HG03066 (cell line): Measurements from ENCODE around the gene AGPAT2.
A peak's percentile ranks its signal among the peaks of the same experiment; 100 is the strongest.

Experiments
- ATAC-seq: cut with Tn5 transposase; IDR thresholded peaks from one replicate; pipeline ENCODE4 v1.9.1; 2021; ENCODE audit warnings: low read depth; ENCODE audit not compliant: unreplicated experiment

The AGPAT2 gene

DNA sequence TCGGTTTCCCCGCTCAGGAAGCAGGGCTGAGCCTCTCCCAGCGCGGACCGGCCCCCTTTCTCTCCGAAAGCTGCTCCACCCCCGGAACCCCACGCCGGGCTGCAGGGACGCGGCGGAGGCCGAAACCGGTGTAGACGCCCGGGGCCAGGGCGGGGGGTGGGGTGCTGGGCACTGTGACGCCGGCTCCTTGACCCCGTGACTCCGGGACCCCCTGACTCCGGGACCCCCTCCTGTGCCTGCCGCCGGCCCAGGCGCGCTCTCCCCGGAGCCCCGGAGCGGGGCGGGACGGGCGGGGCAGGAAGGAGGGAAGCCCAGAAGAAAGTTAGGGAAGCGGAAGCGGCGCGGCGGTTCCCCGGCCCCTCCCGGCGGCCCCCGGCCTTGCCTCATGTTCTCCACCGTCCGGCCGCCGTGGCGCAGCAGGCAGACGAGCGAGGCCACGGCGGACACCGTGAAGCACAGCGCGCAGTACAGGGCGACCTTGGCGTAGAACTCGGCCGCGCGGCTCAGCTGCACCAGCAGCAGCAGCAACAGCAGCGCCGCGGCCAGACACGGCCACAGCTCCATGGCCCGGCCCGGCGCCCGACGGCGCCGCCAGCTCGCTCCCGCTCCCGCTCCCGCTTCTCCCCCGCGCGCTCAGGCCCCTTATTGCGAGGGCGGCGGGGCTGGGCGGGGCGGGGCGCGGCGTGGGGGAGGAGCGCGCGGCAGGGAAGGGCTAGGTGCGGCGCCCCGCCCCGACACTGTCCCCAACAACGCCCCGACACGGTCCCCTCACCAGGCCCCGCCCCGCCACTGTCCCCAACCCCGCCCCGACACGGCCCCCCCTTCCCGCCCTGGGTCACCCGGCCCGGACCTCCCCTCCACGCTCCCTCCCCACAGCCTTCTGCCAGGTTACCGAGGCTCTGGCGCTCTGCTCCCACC is at the start of gene AGPAT2:
Gene AGPAT2, minus strand, starts transcription at position 664 of the 918 bp plus-strand sequence. Its CDS starts 100 bp downstream, at position 564.
- no peak for ATAC-seq

DNA sequence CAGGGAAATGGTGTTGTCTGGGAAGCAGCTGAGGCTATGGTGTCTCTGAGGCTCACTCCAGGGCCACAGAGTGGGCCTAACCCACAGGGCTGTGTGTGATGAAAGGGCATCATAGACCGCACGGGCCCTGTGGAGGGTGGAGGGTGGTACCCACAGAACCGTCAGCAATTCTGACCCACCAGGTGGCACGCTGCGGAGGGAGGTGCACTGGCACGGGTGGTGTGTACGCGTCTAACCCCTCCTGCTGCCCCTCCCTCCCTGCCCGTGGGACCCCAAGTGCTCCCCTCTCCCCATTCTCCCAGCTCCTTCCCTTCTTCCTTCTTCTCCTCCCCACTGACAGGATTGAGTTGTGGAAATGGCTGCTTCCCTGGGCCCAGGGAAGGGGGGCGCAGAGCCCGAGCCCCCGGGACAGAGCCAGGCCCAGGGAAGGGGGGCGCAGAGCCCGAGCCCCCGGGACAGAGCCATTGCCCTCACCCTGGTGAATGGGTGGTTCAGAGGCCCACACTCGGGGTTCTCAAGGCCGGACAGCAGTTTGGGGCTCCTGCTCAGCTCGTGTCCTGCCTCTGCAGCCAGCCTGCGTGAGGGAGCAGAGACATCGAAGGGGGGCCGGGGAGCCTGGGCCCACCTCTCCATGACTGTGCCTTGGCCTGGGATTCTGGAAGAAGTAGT is 48.7 kb upstream of the AGPAT2 start:
- no peak for ATAC-seq

DNA sequence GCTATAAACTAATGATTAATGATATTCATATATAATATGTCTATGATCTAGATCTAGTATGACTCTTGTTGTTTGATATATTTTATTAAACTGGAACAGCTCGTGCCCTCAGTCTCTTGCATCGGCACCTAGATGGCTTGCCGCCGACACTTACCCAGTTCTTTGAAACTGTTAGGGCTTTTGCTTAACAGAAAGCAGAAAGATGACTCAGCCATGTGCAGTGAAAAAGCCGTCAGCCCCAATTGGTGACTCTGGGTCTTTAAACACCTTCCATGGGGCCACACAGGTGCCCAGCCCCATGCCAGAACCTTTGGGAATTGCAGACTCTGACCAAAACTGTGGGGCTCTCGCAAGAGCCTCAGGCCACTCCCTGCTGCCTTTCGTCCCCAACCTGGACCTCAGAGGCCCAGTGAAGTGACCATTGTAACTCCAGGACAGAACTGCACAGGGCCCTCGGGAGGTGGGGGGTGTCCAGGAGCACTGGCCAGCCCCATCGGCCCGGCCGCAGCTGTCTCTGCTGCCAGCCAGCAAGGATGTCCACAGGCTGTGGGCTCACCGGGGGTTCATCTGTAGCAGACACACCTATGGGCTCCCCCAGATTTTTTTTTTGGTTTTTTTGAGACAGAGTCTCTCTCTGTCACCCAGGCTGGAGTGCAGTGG is 47.7 kb upstream of the AGPAT2 start:
- no peak for ATAC-seq

DNA sequence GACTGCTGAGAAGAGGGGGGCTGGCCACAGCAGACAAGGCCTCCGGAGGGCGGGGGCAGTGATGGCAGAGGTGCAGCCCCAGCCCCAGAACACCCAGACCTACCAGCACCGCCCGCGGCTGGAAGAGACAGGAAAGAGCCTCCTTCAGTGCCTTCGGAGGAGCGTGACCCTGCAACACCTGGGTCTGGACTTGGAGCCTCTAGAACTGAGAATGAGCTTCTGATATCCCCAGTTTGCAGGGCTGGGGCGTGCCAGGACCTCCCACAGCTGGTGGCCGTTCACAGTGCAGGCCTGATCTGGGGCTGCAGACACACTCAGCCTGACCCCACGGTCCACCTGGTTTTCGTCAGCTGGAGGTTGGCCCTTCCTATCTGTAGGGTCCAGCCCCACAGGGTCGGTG is 46.4 kb upstream of the AGPAT2 start:
- no peak for ATAC-seq

DNA sequence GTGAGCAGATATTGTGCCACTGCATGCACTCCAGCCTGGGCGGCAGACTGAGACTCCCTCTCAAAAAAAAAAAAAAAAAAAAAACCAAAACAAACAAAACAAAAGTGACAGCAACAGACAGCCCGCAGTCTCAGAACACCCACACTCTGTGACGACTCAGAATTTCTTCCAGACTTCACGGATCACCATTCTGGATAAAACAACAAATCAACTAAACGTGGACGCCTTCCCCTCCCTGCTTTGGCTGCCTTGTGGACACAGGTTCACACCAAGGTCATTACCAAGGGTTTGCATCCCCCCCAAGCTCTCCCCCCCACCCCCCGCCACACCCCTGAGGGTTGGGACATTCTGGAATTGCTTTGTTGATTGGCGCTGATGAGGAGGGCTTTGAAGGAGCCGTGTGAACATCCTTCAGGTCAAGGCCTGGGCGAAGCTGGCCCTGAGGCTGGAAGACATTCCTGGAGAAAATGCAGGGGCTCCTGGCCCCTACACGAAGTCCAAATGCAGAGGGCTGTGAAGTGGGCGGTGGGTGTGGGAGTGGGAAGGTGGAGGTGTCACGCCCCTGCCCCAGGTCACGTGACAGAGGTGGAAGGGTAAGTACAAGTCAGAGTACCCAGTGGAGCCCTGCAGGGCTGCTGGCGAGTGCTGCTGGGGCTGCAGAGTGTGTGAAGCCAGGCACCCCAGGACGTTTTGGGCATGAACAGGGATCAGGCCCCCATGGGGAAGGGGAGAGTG is 45.4 kb upstream of the AGPAT2 start:
- ATAC-seq = no peak

DNA sequence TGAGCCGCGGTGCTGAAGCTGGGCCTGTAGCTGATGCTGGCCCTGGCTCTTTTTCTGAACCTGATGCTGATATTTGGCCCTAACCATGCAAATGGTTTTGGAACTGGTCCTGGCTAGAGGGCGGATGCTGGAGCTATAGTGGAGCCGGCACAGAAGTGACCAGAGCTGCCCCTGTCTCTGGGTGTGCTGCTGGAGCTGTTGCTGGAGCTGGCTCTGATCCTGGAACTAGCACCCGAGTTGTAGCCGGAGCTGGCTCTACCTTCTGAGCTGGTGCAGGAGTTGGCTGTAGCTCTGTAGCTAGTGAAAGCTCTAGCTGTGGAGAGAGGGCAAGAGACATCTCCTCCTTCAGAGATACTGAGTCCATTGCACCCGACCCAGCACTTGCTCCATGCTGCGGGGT is 42.7 kb upstream of the AGPAT2 start:
- no peak for ATAC-seq

DNA sequence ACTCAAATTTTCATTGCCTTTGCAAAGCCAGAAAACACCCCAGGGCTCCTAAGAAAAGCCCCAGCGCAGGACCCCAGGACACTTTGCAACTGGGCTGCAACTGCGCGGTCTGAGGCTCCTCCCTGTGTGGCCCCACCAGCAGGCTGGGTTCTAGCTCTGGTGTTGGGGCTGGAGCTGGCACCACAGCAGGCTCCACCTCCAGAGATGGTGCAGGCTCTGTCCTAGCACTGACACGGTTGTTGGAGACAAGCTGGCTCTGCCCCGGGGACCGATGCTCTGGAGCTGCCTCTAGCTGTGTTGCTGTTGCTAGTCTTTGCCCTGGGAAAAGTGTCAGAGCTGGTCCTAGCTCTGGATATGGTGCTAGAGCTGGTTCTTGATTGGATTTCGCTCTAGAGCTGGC is 41.9 kb upstream of the AGPAT2 start:
- no peak for ATAC-seq

DNA sequence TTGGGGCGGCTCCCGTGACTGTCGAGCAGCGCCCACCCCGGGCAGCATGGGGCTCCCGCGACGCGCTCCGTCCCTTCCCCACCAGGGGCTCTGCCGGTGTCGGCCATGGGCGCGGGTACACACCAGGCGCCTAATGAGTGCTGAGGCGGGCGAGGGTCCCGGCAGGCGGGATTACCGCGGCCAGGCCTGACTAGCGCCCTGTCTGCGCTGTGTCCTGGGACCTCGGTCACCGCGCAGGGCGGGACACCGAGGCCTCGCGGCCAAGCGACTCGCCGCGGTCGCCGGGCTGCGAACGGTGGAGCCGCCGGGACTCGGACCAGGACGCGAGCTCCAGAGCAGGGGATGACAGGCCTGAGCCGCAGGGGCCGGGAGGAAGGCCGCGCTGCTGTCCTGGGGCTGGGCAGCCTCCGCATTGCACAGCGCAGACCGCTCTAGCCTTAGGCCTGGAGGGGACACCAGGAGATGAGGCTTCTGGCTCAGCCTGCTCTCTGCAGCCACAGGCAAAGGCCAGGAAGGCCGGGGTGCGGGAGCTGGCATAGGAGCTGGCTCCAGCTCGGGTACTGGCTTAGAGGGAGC is 41.4 kb upstream of the AGPAT2 start:
- peak; percentile 10 for ATAC-seq

DNA sequence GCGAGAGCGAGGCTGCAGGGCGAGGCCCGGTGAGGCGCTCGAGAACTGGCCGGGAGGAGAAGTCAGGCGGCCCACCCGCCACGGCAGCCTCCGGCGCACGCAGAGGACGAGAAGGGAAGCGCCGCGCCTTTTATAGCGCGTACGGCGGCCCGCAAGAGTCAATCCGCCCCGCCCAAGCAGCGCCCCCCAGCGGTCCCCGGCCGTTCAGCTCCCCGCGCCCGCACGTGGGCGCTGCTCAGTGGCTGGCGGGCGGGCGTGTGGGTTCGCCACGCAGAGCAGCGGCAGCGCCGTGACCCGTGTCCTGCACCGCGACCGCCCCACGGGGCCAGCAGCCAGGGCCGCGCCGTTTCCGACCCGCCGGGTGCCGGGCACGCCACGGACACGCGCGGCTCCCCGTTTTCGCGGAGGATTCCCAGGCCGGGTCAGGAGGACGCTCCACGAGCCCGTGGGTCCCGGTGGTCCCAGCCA is 40.9 kb upstream of the AGPAT2 start:
- peak; percentile 71 for ATAC-seq

DNA sequence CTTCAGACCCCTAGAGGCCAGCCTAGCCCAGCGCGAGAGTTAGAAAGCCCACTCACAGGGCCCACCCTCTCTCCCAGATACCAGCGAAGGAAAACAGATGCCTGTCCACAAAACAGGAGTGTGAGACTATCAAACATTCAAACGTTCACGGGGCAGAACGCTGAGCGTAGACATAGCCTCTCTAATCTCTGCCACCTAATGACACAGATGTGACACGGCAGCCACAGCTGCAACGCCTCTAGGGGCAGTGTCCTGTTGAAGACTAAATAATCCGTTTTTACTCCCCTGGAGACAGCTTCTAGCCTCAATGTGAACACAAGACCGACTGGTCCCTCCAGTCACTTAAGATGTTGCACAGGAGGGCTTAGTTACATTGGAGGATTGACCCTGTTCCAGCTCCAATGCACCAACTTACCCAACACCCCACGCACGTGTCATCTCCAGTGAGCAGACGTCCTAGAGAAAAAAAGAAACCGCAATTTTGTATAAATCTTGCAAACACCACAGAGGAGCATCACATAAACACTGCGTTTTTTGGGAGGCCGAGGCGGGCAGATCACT is 39.5 kb upstream of the AGPAT2 start:
- ATAC-seq = no peak

DNA sequence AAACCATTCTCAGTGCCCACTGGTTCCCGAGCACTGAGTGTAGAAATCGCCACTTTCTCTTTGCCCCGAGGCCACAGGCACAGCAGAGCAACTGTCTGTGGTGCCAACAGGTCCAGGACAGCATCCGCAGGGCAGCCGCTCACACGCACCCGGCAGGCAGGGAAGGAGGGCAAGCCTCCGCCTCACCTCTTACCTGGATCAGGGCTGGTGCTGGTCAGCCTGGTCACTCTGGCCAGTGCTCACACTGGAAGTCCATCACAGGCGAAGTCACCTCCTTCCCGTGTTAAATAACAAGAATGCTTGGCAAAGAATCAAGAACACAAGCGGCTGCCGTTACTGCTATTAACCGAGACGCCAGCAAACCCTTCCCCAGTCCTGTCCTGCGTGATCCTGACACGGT is 38.9 kb upstream of the AGPAT2 start:
- no peak for ATAC-seq

DNA sequence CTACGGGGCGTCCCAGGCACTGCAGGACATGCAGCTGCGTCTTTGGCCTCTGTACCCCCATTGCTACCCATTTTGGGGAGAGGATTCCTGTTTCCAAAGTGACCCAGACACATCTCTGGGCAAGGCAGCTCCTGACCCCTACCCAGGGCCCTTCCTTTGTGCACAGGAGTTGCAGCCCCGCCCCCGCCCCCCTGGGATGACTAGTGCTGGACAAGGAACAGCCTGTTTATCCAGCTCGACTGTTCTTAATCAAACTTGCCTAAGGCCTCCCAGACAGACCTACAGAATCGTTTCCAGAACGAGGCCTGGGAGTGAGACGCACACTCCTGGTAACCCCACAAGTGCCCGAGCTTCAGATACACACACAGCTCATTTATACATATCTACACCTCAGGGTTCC is 38.4 kb upstream of the AGPAT2 start:
- ATAC-seq = no peak

DNA sequence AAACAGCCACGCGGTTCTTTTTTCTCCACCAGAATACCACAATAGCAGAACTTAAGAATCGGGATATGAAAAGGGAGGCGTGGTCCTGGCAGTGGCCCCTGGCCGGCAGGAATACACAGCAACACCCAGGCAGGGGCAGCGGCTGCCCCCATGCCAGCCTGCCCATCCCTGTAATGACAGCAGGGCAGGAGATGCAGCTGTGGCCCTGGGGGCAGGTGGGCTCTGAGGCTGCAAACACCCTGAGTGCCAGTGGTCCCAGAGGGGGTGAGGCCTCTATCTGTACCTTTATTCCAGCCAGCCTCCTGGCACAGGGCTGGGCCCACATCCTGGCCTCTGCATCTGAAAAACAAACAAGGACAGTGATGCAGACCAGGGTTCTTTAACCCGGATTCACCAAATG is 37.5 kb upstream of the AGPAT2 start:
- no peak for ATAC-seq

DNA sequence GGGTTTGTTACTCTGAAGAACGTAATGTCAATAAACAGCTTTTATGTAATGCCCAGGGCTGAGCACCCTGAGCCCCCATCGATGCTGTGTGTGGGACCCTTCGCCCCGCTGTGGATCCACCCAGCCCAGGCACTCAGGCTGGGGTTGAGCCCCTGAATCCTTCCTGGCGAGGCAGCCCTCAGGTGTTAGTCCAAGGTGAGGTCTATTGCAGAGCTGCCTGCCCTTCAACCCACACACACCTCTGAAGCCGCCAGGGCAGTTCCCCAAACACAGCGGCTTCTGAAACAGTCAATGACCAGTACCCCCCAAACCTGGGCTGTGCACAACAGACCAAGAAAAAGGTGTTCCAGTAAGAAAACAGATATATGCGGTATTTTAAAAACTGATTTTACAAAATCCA is 36.7 kb upstream of the AGPAT2 start:
- ATAC-seq = no peak

DNA sequence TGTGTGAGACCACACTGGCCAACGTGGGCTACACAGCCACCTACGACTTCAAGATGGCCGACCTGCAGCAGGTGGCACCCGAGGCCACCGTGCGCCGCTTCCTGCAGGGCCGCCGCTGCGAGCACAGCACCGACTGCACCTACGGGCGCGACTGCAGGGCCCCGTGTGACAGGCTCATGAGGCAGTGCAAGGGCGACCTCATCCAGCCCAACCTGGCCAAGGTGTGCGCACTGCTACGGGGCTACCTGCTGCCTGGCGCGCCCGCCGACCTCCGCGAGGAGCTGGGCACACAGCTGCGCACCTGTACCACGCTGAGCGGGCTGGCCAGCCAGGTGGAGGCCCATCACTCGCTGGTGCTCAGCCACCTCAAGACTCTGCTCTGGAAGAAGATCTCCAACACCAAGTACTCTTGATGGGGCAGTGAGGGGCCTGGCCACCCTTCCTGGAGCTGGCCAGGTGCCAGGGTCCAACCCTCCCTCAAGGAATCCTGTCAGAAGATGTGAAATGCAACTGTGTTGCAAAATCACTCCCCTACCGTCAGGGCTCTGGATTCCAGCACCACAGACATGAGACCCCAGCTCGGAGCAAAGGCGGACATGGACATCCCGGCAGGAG is 36.2 kb upstream of the AGPAT2 start:
- ATAC-seq = no peak

DNA sequence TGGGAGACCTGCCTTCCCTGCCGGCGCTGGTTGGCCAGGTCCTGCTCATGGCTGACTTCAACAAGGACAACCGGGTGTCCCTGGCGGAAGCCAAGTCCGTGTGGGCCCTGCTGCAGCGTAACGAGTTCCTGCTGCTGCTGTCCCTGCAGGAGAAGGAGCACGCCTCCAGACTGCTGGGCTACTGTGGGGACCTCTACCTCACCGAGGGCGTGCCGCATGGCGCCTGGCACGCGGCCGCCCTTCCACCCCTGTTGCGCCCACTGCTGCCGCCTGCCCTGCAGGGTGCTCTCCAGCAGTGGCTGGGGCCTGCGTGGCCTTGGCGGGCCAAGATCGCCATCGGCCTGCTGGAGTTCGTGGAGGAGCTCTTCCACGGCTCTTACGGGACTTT is 35.7 kb upstream of the AGPAT2 start:
- no peak for ATAC-seq

DNA sequence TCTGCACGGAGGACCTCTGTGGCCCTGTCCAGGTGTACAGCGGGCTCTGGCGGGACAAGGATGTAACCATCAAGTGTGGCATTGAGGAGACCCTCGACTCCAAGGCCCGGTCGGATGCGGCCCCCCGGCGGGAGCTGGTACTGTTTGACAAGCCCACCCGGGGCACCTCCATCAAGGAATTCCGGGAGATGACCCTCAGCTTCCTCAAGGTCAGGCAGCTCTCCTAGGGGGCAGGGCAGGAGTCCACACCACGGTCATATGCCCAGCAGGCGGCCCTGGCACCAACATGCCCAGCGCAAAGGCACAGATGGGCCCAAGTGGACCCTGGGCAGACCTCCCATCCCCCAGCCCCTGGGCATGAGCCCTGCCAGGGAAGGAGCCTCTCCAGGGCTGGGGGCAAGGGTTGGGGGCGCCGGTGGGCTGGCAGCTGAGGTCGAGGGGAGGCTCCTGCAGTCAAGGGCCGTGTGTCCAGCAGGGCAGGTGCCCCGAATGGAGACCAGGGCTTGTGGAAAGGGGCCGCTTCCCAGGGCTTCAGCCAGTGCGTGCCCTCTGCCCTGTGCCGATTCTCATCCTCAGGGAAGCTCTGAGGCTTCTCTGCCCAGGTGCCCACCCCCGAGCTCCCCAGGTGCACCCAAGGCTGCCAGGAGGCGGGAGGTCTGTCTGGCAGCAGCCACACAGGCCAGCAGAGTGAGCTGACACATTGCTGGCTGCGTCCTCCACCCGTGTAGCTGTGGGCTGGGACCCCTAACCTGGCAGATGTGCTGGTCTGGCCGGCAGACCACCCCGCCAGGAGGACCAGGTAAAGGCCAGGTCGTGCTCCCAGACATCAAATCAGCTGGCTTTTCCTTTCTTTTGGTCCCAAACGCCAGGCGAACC is 35.1 kb upstream of the AGPAT2 start:
- ATAC-seq = no peak

DNA sequence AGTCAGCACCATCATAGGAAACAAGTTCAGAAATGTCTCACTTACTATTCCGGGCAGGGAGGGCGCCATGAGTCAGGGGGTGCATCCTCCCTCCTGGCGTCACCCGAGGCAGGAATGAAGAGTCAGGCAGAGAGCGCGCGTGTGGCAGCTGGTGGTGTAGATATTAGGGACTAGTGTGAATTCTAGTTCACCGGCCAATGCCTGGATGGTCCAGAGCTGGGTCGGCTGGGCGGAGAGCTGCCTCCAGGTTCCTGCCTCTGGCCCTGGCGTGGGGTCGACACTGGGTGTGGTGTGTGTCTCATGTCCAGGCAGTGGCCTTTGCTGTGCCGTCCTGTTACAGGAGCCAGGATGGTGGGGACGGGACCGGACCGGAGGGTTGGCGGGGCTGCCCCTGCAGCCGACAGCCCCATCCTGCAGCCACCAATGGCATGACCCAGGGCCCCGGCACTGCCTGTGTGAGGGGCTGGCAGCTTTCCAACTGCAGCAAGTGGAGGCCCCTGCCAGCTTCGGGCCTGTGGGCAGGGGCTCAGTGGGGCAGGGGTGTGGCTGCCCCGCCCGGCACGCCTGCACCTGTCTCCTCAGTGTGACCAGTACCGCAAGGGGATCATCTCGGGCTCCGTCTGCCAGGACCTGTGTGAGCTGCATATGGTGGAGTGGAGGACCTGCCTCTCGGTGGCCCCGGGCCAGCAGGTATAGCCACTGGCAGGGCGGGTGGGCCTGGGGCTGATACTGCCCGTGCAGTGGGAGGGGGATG is 34.3 kb upstream of the AGPAT2 start:
- ATAC-seq = no peak
